Thoracic aorta (tissue), 2 donors: Measurements from ENCODE around the gene TRAK1. TPM values are rescaled to one million over a fixed set of nuclear protein-coding genes. Genes with fewer than 3 reads are reported as not detected.

Source experiments
- ATAC-seq: fragments of 150-250 bp; one replicate; pipeline ENCODE4 v1.8.0; 2017; ENCODE audit warnings: low read depth; ENCODE audit not compliant: insufficient number of reproducible peaks, low FRiP score
- DNase-seq: peaks from one replicate; pipeline ENCODE4 v3.0.0-alpha.2; 2020; ENCODE audit warnings: low spot score
- H3K27ac ChIP-seq, 2 donors: fragments of 200-600 bp; sonication (generic); 1 replicate in 1 of 2; 2 replicates in 1 of 2; pipeline ENCODE4 v1.5.1; 2016; ENCODE audit warnings: mild to moderate bottlenecking in 2 of 2, moderate library complexity in 2 of 2
- H3K27me3 ChIP-seq: fragments of 200-600 bp; sonication (generic); replicated peaks from 2 replicates; pipeline ENCODE4 v1.6.0; 2016; ENCODE audit warnings: mild to moderate bottlenecking; ENCODE audit not compliant: insufficient read depth
- H3K36me3 ChIP-seq: fragments of 200-600 bp; sonication (generic); one replicate; pipeline ENCODE4 v1.5.1; 2016
- H3K4me1 ChIP-seq, 2 donors: fragments of 200-600 bp; sonication (generic); 1 replicate in 1 of 2; 2 replicates in 1 of 2; pipeline versions ENCODE4 v1.5.1 to v1.6.0; 2016; ENCODE audit warnings: low read depth in 2 of 2, mild to moderate bottlenecking in 1 of 2; ENCODE audit not compliant: control insufficient read depth in 1 of 2
- H3K4me3 ChIP-seq: fragments of 200-600 bp; sonication (generic); 2 replicates; pipeline ENCODE4 v1.5.1; 2016; ENCODE audit warnings: mild to moderate bottlenecking
- H3K9me3 ChIP-seq: fragments of 200-600 bp; sonication (generic); 2 replicates; pipeline ENCODE4 v1.5.1; 2016
- total RNA-seq, 2 donors: library from RNA; depleted of rRNA; stranded (reverse); fragments of >200 nt; gene quantifications; one replicate each; pipeline versions ENCODE4 v1.1.0 to v1.2.3, GENCODE V29; 2016
- TF ChIP-seq, protein P1 (sequence below): fragments of 200-600 bp; sonication (generic); IDR thresholded peaks from one replicate; pipeline ENCODE4 v1.5.1; 2019; ENCODE audit warnings: antibody characterized with exemption

The TRAK1 gene
- total RNA-seq, 2 donors from 2014 or later: 35.1 to 36.0 TPM

DNA sequence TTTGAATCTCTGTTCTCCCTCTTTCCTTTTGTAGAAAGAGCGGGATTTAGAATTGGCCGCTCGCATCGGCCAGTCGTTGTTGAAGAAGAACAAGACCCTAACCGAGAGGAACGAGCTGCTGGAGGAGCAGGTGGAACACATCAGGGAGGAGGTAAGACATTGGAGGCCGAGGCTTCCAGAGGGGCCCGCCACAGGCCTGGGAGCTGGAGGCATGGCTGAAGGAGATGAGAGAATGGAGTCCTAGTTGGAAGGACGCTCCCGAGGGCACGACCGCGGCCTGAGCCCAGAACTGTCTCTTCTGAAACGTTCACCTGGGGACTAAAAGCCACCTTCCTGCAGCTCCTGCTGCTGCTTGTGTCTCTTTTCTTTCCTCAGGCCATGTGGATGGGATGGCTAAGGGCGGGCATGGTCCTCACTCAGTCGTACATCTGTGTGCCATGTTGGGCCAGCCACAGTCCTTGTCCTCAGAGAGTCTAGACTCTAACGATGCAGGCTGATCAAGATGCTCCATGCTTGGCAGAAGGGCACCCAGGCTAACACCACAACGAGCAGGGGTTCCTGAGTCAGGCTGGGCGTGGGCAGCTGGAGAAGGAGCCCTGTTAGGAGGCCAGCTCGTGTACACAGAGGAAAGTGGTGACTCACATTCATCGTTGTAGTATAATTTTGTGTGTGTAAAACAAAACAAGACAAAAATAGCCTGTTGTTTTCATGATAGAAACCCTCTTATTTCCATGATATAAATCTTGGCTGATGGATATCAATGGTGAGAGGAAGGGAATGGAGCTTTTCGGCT is 93.7 kb downstream of the TRAK1 start:
- DNase-seq: no peak

DNA sequence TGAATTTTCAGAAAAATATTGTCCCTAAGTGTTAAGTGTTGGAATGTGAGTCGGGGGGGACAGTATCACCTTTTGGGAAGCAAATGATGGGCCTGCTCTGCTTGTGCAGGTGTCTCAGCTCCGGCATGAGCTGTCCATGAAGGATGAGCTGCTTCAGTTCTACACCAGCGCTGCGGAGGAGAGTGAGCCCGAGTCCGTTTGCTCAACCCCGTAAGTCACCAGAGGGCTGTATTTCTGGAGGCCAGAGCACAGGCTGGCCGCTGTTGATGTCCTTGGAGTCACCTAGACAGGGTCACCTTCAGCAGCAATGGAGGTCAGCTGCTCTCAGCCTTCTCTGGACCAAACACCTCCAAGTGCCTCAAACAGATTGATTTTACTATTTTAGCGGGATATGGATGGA is 96.8 kb downstream of the TRAK1 start:
- H3K27ac ChIP-seq: no peak overlapping the region
- ATAC-seq (no peak), DNase-seq (no peak)
- peaks cover 3% of the 10 kb centered on the region for H3K36me3 ChIP-seq
- no peaks in the 10 kb centered on the region for H3K9me3 ChIP-seq
- no peak overlapping the region for H3K4me3 ChIP-seq
- TF ChIP-seq, protein P1, sequence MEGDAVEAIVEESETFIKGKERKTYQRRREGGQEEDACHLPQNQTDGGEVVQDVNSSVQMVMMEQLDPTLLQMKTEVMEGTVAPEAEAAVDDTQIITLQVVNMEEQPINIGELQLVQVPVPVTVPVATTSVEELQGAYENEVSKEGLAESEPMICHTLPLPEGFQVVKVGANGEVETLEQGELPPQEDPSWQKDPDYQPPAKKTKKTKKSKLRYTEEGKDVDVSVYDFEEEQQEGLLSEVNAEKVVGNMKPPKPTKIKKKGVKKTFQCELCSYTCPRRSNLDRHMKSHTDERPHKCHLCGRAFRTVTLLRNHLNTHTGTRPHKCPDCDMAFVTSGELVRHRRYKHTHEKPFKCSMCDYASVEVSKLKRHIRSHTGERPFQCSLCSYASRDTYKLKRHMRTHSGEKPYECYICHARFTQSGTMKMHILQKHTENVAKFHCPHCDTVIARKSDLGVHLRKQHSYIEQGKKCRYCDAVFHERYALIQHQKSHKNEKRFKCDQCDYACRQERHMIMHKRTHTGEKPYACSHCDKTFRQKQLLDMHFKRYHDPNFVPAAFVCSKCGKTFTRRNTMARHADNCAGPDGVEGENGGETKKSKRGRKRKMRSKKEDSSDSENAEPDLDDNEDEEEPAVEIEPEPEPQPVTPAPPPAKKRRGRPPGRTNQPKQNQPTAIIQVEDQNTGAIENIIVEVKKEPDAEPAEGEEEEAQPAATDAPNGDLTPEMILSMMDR: no peak
- peaks cover 0 to 22% of the 10 kb centered on the region in 2 donors for H3K4me1 ChIP-seq
- no peaks in the 10 kb centered on the region for H3K27me3 ChIP-seq

More for the DNA sequence above, 93.7 kb downstream of the TRAK1 start:
- ATAC-seq: no peak
- TF ChIP-seq, protein P1: no peak
- H3K27me3 ChIP-seq: no peaks in the 10 kb centered on the region
- H3K4me3 ChIP-seq: no peak overlapping the region
- no peaks in the 10 kb centered on the region for H3K9me3 ChIP-seq
- peaks cover 3% of the 10 kb centered on the region for H3K36me3 ChIP-seq
- H3K27ac ChIP-seq: no peak overlapping the region
- peaks cover under 1 to 17% of the 10 kb centered on the region in 2 donors for H3K4me1 ChIP-seq

DNA sequence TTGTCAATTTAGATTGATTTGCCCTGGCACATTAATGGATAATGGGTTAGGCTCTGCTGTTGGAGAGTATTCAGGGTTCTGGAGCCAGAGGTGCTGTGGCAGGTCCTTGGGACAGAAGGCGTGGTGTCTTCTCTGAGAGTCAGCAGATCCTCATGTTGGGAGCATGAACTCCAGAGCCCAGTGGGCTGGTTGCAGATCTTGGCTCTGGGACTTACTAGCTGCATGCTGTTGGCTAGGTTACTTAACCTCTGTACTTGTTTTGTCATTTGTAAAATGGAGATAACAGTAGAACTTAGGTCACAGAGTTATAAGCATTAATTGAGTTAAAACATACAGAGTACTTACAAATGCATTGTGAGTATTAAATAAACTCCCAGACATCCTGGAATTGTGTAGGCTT is 97.2 kb downstream of the TRAK1 start:
- no peak for ATAC-seq
- Histone ChIP-seq H3K4me1 (peaks cover 0 to 22% of the 10 kb centered on the region in 2 donors), H3K9me3 (no peaks in the 10 kb centered on the region), H3K4me3 (no peak overlapping the region), H3K27me3 (no peaks in the 10 kb centered on the region), H3K27ac (no peak overlapping the region), H3K36me3 (peaks cover 3% of the 10 kb centered on the region)
- no peak for DNase-seq
- TF ChIP-seq, protein P1: no peak

DNA sequence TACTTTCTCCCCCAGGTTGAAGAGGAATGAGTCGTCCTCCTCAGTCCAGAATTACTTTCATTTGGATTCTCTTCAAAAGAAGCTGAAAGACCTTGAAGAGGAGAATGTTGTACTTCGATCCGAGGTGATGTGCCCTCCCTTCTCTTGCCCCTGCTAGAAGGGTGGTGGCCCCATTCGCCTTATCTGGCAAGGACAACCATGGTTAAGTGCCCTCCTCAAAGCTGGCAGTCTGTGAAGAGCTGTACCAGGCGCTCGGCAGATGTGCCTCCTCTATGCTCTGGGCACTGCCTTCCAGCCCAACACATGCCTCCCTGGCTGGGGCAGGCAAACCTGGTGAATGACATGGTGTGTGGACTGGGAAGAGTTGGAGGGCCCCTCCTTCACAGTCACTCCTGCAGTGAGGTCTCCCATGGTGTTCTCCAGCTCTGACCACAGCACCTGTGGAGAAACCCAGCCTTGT is 97.9 kb downstream of the TRAK1 start:
- no peaks in the 10 kb centered on the region for H3K27me3 ChIP-seq
- no peak for ATAC-seq
- H3K4me1 ChIP-seq: peaks cover 0 to 16% of the 10 kb centered on the region in 2 donors
- no peaks in the 10 kb centered on the region for H3K9me3 ChIP-seq
- H3K27ac ChIP-seq: no peak overlapping the region
- H3K36me3 ChIP-seq: peaks cover 3% of the 10 kb centered on the region
- no peak overlapping the region for H3K4me3 ChIP-seq
- TF ChIP-seq, protein P1: no peak
- DNase-seq: no peak

DNA sequence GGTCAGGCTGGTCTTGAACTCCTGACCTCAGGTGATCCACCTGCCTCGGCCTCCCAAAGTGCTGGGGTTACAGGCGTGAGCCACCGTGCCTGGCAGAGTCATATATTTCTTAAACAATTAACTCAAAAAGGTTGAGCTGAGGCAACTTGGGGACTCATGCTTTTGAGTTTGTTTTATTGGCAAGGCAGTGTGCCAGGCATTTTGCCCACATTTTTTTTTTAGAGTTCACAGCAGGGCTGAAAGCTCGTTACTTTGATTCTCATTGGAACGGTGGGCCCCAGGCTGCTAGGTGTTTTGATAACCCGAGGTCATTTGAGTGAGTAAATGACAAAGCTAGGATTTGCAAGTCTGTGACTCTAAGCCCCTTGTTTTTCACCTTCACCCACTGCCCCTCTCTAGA is 98.6 kb downstream of the TRAK1 start:
- DNase-seq: no peak
- Histone ChIP-seq H3K27ac (no peak overlapping the region), H3K36me3 (peaks cover 3% of the 10 kb centered on the region), H3K27me3 (no peaks in the 10 kb centered on the region), H3K4me3 (no peak overlapping the region), H3K4me1 (peaks cover 0 to 12% of the 10 kb centered on the region in 2 donors), H3K9me3 (no peaks in the 10 kb centered on the region)
- TF ChIP-seq, protein P1: no peak
- ATAC-seq: no peak
